HepG2 (cell line): ENCODE data around the gene CHAF1A. TPM values are rescaled to one million over a fixed set of nuclear protein-coding genes. Genes with fewer than 3 reads are reported as not detected.

Experiments
- BRF2 ChIP-seq: sonication (generic); formaldehyde crosslinking; IDR thresholded peaks from 2 replicates; pipeline ENCODE4 v1.8.1; 2022; ENCODE audit warnings: mild to moderate bottlenecking, missing genetic modification reagents
- NFIC ChIP-seq: IDR thresholded peaks from 2 replicates; pipeline ENCODE4 v1.6.1; 2012; ENCODE audit warnings: mild to moderate bottlenecking, low read length, inconsistent platforms
- PBX2 ChIP-seq: IDR thresholded peaks from 2 replicates; pipeline ENCODE4 v1.6.1; 2016; ENCODE audit warnings: control low read depth
- POGZ ChIP-seq: sonication (generic); formaldehyde crosslinking; IDR thresholded peaks from 2 replicates; pipeline ENCODE4 v1.4.0; 2020; ENCODE audit warnings: mild to moderate bottlenecking, missing genetic modification reagents
- SALL2 ChIP-seq: sonication (generic); formaldehyde crosslinking; IDR thresholded peaks from 2 replicates; pipeline ENCODE4 v1.8.1; 2023; ENCODE audit warnings: mild to moderate bottlenecking, missing genetic modification reagents, inconsistent platforms
- SPEN ChIP-seq: sonication (generic); formaldehyde crosslinking; IDR thresholded peaks from 2 replicates; pipeline ENCODE4 v1.5.1; 2020; ENCODE audit warnings: low read depth, mild to moderate bottlenecking, missing genetic modification reagents
- ZHX1 ChIP-seq: sonication (generic); formaldehyde crosslinking; IDR thresholded peaks from 2 replicates; pipeline ENCODE4 v1.8.1; 2022; ENCODE audit warnings: low read depth, mild to moderate bottlenecking, missing genetic modification reagents
- polyA plus RNA-seq, 8 experiments: library from polyadenylated mRNA; depleted of rRNA in 3 of 8; stranded (reverse) in 7 of 8; unstranded in 1 of 8; fragments of >200 nt; fragmentation: Illumina TruSeq in 4 of 8; extraction: Trizol in 4 of 8; gene quantifications; 2 replicates each; pipeline versions ENCODE4 v1.2.1 to v1.2.3, GENCODE V29; 2011 to 2016; ENCODE audit warnings: low read depth in 4 of 8, missing spikeins in 1 of 8, mixed read lengths in 1 of 8; ENCODE audit not compliant: insufficient read depth in 1 of 8
- total RNA-seq, 5 experiments: library from RNA; depleted of rRNA; stranded (reverse); fragments of >200 nt; fragmentation: Illumina TruSeq; extraction: Trizol; gene quantifications; 2 replicates each; pipeline ENCODE4 v1.2.3, GENCODE V29; 2016; ENCODE audit warnings: low read depth in 1 of 5

The CHAF1A gene
- total and polyA plus RNA-seq, 2 of the 13 experiments (the other 11 are each of a cell fraction or from before 2014, with no cell fraction given): 11.0 to 34.8 TPM

- TF ChIP-seq NFIC (no peak), BRF2 (CRISPR knock-in tag) (no peak), PBX2 (CRISPR knock-in tag) (peak; percentile 92), SALL2 (CRISPR knock-in tag) (0 out of 2 replicates have a peak, but pooled peaks have one; percentile 61), POGZ (CRISPR knock-in tag) (peak; percentile 61), ZHX1 (CRISPR knock-in tag) (peak; percentile 68), SPEN (CRISPR knock-in tag) (peak; percentile 85; the same call in 1 of the 2 replicates)
Measured at GRCh38 chr19:4402171-4403004, at the start of gene CHAF1A (continued).
